ENCODE data around the gene BMPER.

DNA sequence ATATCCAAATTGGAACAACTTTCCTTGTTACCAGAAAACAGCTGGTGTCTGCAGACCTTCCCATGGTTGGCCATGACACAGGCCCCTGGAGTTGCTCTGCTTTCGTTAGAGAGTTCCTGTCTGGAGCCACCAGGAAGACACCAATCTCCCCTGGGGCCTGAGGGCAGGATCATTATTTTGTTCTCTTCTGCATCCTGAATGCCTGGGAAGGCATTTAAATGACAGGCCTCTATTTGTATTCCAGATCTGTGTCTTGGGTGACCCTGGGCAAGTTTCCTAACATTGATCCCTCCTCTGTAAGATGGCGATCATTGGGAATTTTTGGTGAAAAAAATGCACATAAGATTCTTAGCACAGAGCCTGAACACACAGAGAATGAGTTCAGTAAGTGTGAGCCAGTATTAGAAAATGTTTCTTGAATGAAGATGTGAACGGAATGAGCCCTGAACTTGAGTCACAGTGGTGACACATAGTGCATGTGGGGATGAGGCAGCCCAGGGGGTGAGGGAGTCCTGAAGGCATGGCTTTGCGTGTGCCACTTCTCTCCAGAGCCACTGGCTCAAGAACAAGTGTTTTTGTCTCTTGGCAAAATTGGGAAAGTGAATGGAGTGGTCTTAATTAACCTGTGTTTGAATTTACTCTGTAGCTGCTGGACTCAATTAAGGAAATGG, 28.4 kb downstream of the BMPER start:
- TF ChIP-seq, protein P1, sequence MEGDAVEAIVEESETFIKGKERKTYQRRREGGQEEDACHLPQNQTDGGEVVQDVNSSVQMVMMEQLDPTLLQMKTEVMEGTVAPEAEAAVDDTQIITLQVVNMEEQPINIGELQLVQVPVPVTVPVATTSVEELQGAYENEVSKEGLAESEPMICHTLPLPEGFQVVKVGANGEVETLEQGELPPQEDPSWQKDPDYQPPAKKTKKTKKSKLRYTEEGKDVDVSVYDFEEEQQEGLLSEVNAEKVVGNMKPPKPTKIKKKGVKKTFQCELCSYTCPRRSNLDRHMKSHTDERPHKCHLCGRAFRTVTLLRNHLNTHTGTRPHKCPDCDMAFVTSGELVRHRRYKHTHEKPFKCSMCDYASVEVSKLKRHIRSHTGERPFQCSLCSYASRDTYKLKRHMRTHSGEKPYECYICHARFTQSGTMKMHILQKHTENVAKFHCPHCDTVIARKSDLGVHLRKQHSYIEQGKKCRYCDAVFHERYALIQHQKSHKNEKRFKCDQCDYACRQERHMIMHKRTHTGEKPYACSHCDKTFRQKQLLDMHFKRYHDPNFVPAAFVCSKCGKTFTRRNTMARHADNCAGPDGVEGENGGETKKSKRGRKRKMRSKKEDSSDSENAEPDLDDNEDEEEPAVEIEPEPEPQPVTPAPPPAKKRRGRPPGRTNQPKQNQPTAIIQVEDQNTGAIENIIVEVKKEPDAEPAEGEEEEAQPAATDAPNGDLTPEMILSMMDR (IDR thresholded peaks at IDR 0.05), result no peak
- TF ChIP-seq POLR2AphosphoS5 (IDR thresholded peaks at IDR 0.05; ENCODE audit: low read depth, low read length), result no peak
- TF ChIP-seq SIN3A (IDR thresholded peaks at IDR 0.05; ENCODE audit: borderline replicate concordance, insufficient read depth, low read depth, low read length), result no peak
